Right ventricle myocardium superior (tissue), 1 donor: ENCODE results near the gene TMEM130. TPM values are rescaled to one million over a fixed set of nuclear protein-coding genes. Genes with fewer than 3 reads are reported as not detected.
"Not testable (repeated sequence)": the region's sequence is repeated elsewhere in the genome, so short reads cannot be mapped to it uniquely, and the experiment has no call there.

Experiments
- ATAC-seq: fragments of 200-7000 bp; cut with Tn5 transposase; one replicate; pipeline ENCODE4 v1.9.1; 2020; ENCODE audit warnings: mild to moderate bottlenecking; ENCODE audit not compliant: poor library complexity
- DNase-seq: peaks from one replicate; pipeline ENCODE4 v3.0.0-alpha.2; 2020
- intact Hi-C: fragments of 100-400 bp; cut with DNase I; formaldehyde crosslinking; loops from one replicate; pipeline ENCODE4 v1.11.2; 2022
- total RNA-seq: library from RNA; stranded (reverse); fragmentation: NEBNext Ultra II Directional; extraction: Animal tissue kit (Norgen Biotek cat#: 25700); gene quantifications from one replicate; pipeline ENCODE4 v1.2.1, GENCODE V29; 2021
- donor health status: DM: no; HTN: yes; CAD: no; lungs with severe emphysema.

TMEM130 gene
- total RNA-seq, 1 donor from 2014 or later: not detected

- intact Hi-C loops: no loop called here
- DNase-seq (peak; percentile 86), ATAC-seq (peak; percentile 88)
Observed at GRCh38 chr7:98878365-98879197, 8.8 kb upstream of the TMEM130 start, which contains the start of gene TRRAP. TRRAP (plus strand) TSS chr7:98878532; CDS start chr7:98881151, 2,619 bp downstream.

- ATAC-seq (peak; percentile 15), DNase-seq (no peak)
- intact Hi-C loops: no loop called here
Observed at GRCh38 chr7:98877692-98878364, 8.0 kb upstream of the TMEM130 start.

DNA sequence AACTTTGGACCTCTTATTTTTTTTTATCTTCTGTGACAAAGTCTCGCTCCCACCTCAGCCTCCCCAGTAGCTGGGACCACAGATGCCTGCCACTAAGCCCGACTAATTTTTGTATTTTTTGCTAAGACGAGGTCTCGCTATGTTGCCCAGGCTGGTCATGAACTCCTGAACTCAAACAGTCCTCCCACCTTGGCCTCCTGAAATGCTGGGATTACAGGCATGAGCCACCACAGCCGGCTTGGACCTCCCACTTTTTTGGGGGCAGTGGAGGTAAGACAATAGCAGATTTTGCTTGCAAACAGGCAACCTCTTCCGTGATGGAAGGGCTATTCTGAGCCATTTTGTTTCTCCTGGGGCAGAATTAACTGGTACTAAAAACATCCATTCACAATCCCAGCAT, 7.3 kb upstream of the TMEM130 start:
- intact Hi-C loops: no loop called here
- ATAC-seq: no peak
- no peak for DNase-seq

- intact Hi-C loops: no loop called here
- DNase-seq: no peak
- ATAC-seq: no peak
Observed at GRCh38 chr7:98875501-98875900, 5.7 kb upstream of the TMEM130 start.

DNA sequence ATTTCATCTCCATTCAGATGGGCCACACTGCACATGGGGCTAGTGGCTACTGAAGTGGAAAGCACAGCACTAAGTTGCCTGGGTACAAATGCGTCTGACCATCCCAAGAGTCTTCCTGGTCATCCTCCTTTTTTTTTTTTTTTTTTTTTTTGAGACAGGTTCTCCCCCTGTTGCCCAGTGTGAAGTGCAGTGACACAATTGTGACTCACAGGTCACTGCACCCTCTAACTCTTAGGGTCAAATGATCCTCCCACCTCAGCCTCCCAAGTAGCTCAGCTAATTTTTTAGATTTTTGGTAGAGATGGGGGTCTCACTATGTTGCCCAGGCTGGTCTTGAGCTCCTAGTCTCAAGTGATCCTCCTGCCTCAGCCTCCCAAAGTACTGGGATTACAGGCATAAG, 5.1 kb upstream of the TMEM130 start:
- ATAC-seq: no peak
- no peak for DNase-seq
- intact Hi-C loops: no loop called here

DNA sequence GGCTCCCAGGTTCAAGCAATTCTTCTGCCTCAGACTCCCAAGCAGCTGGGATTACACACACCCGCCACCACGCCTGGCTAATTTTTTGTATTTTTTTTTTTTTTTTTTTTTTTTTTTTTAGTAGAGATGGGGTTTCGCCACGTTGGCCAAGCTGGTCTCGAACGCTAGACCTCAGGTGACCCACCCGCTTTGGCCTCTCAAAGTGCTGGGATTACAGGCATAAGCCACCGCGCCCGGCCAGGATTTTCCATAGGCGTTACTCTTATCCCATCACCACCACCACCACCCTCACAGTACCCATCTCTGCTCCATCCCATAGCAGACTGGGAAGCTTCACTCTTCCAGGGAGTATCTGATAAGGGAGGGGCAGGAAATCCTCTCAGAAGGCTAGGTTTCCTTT, 3.8 kb upstream of the TMEM130 start:
- ATAC-seq, intact Hi-C loops, DNase-seq: not testable (repeated sequence)

DNA sequence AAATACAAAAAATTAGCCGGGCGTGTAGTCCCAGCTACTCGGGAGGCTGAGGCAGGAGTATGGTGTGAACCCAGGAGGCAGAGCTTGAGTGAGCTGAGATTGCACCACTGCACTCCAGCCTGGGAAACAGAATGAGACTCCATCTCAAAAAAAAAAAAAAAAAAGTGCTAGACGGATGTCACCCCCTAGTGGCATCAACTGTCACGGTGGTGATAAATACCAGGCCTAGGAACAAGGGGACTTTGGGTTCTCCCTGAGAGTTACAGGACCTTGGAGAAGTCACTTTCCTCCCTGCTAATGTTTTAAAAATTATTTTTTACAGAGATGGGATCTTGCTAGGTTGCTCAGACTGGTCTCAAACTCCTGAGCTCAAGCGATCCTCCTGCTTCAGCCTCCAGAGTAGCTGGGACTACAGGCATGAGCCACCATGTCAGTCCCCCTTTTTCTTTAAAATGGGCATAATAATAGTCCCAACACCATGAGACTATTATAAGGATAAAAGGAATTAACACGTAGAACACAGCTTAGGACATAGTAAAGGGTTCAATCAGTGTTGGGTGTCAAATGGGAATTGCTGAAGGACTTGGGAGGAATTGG, 2.6 kb upstream of the TMEM130 start:
- DNase-seq: no peak
- intact Hi-C loops: no loop called here
- no peak for ATAC-seq

DNA sequence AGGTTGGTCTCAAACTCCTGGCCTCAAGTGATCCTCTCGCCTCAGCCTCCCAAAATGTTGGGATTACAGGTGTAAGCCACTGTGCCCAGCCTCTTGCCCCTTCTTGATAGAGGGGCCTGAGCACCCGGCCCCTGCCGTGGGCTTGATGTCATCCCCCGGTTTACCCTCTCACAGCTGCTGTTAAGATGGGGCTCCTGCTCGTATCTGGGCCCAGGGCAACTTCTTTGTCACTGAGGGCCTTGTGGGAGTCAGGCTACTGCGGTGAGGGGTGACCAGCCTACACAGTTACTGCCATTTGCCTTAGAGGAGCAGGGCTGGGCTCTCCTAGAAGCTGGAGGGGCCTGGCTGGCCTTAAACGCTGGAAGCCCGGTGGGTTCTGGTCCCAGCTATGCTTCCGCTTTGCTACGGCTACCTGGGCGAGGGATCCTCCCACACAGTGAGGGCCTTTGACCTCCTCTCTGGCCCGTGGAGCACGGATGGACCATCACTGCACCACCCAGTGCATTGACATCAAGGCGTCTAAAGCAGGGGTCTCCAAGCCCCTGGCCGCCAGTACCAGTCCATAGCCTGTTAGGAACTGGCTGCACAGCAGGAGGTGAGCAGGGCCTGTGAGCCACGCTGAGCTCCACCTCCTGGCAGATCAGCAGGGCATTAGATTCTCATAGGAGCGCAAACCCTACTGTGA, 1.1 kb upstream of the TMEM130 start:
- intact Hi-C loops: no loop called here
- DNase-seq (no peak), ATAC-seq (no peak)

DNA sequence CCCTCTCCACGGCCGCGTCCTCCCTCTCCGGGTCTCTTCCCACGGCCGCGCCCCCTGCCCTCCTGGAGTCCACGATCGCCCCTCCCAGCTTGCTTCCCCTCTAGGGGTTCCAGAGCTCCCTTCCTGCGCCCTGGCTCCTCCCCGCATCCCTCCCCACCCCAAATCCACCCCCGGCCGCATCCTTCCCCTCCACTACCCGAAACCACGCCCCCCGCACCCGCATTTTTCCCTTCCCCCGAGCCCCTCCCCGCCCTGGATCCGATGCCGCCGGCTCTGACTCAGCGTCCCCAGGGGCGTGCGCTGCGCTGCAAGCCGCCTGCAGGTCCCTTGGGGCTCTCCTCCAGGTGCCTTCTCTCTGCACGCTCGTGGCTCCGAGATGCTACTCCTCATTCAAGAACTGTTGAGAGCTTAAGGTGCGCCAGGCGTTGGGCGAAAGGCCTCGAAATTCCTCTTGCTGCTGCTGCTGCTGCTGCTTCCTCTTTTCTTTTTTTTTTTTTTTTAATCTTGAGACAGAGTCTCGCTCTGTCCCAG, 372 bp upstream of the TMEM130 start:
- no peak for ATAC-seq
- DNase-seq: peak; percentile 54
- intact Hi-C loops: no loop called here

GRCh38 chr7:98869027-98869596, 702 bp downstream of the TMEM130 start:
- intact Hi-C loops: no loop called here
- ATAC-seq (no peak), DNase-seq (no peak)

- DNase-seq (no peak), ATAC-seq (no peak)
- intact Hi-C loops: no loop called here
Observed at GRCh38 chr7:98868450-98868849, 1.4 kb downstream of the TMEM130 start.

GRCh38 chr7:98866765-98867164, 3.0 kb downstream of the TMEM130 start:
- intact Hi-C loops: no loop called here
- no peak for DNase-seq
- no peak for ATAC-seq

- DNase-seq (no peak), ATAC-seq (no peak)
- intact Hi-C loops: no loop called here
Observed at GRCh38 chr7:98866351-98866750, 3.5 kb downstream of the TMEM130 start.

DNA sequence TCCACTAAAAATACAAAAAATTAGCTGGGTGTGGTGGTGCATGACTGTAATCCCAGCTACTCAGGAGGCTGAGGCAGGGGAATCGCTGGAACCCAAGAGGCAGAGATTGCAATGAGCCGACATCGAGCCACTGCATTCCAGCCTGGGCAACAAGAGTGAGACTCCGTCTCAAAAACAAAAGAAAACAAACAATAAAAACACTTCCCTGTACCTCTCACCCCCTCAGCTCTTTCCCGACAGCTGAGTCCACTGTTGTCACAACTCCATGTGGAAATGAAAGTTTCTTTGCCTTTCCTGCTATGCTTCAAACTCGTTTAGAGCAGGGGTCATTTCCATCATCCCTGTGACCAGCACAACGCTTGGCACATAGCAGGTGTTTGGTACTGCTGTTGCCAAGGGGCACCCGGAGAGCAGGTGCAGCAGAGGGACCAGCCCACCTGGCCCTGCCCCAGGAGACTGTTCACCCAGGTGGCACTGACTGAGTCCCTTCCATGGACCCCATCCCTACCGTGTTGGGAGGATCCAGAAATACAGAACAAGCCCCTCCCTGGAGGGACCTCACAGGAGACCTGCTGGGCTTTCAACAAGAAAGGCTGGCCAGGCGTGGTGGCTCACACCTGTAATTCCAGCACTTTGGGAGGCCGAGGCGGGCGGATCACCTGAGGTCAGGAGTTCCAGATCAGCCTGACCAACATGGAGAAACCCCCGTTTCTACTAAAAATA, 4.9 kb downstream of the TMEM130 start:
- no peak for DNase-seq
- intact Hi-C loops: no loop called here
- ATAC-seq: no peak

DNA sequence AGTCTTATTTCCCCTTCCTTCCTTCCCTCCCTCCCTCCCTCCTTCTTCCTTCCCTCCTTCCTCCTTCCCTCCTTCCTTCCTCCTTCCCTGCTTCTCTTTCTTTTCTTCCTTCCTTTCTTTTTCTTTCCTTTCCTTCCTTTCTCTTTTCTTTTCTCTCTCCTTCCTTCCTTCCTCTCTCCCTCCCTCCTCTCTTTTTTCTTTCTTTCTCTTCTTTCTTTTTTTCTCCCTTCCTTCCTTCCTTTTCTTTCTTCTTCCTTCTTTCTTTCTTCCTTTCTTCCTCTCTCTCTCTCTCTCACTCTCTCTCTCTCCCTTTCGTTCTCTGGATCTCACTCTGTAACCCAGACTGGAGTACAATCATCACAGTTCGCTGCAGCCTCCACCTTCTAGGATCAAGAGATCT, 6.2 kb downstream of the TMEM130 start:
- DNase-seq: no peak
- intact Hi-C loops: no loop called here
- no peak for ATAC-seq

DNA sequence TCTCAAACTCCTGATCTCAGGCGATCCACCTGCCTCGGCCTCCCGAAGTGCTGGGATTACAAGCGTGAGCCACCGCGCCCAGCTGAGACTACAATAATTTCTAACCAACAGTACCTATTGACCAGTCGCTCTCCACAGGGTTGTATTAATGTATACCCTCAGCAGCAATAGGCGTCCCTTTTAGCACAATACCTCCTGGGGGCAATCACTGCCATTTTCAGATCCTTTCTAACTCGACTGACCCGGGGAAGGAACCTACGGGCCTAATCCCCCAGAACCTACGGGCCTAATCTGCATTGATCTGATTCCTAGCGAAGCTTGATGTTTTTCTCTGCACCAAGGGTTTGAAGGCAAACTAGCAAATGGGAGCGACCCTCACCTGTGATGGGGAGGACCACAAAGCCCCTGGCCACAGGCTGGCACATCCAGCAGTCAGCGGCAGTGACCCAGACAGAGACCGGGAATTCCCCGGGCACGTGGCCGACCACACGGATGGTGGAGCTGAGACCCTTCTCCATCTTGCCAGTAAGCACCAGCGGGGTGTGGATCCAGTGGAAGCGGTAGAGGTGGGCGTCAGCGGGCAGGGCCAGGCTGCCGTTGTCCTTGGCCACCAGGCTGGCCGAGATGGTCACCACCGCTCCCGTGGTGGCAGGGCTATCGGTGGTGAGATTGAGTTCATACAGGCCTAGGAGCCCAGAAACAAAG, 6.9 kb downstream of the TMEM130 start:
- intact Hi-C loops: no loop called here
- no peak for DNase-seq
- ATAC-seq: no peak

GRCh38 chr7:98862203-98862602, 7.6 kb downstream of the TMEM130 start:
- no peak for DNase-seq
- intact Hi-C loops: no loop called here
- ATAC-seq: no peak

GRCh38 chr7:98860071-98860470, 9.7 kb downstream of the TMEM130 start:
- no peak for ATAC-seq
- DNase-seq: no peak
- intact Hi-C loops: no loop called here
